ENCODE results near the gene AP5M1. TPM values are rescaled to one million over a fixed set of nuclear protein-coding genes. Genes with fewer than 3 reads are reported as not detected.
A peak's percentile ranks its signal among the peaks of the same experiment; 100 is the strongest.
"Not testable (repeated sequence)": the region's sequence is repeated elsewhere in the genome, so short reads cannot be mapped to it uniquely, and the experiment has no call there.

AP5M1 gene
- total RNA-seq, 2 experiments from 2014 or later = 36.9 to 44.5 TPM

GRCh38 chr14:57317248-57317833 lies 48.6 kb downstream of the AP5M1 start:
- no peak overlapping the region for H3K27ac Mint-ChIP-seq
- H3K4me1 Mint-ChIP-seq = peaks cover 5% of the 10 kb centered on the region
- peaks cover 4% of the 10 kb centered on the region for H3K36me3 Mint-ChIP-seq
- peaks cover 4% of the 10 kb centered on the region for H3K27me3 Mint-ChIP-seq
- H3K9me3 Mint-ChIP-seq = peaks cover 7% of the 10 kb centered on the region
- DNase-seq = peak; percentile 55
- no peak overlapping the region for H3K4me3 Mint-ChIP-seq

- Mint-ChIP-seq H3K27me3 (peaks cover 9% of the 10 kb centered on the region), H3K9me3 (no peaks in the 10 kb centered on the region), H3K36me3 (no peaks in the 10 kb centered on the region), H3K4me1 (no peaks in the 10 kb centered on the region), H3K4me3 (no peak overlapping the region), H3K27ac (no peak overlapping the region)
- no peak for DNase-seq
These were observed 50.9 kb downstream of the AP5M1 start for GRCh38 chr14:57319636-57320192.

- Mint-ChIP-seq H3K27me3 (peaks cover 15% of the 10 kb centered on the region), H3K4me1 (no peaks in the 10 kb centered on the region), H3K4me3 (no peak overlapping the region), H3K36me3 (no peaks in the 10 kb centered on the region), H3K27ac (no peak overlapping the region), H3K9me3 (no peaks in the 10 kb centered on the region)
- DNase-seq = no peak
These were observed 55.0 kb downstream of the AP5M1 start for GRCh38 chr14:57323721-57324120.

- DNase-seq = no peak
- H3K4me3 Mint-ChIP-seq = no peak overlapping the region
- no peak overlapping the region for H3K27ac Mint-ChIP-seq
- H3K4me1 Mint-ChIP-seq = no peaks in the 10 kb centered on the region
- peaks cover 15% of the 10 kb centered on the region for H3K27me3 Mint-ChIP-seq
- H3K36me3 Mint-ChIP-seq = no peaks in the 10 kb centered on the region
- no peaks in the 10 kb centered on the region for H3K9me3 Mint-ChIP-seq
These were observed 57.5 kb downstream of the AP5M1 start for GRCh38 chr14:57326253-57326652.

GRCh38 chr14:57329833-57330232 lies 61.1 kb downstream of the AP5M1 start:
- no peaks in the 10 kb centered on the region for H3K4me1 Mint-ChIP-seq
- no peak for DNase-seq
- no peak overlapping the region for H3K4me3 Mint-ChIP-seq
- H3K27ac Mint-ChIP-seq = no peak overlapping the region
- peaks cover 3% of the 10 kb centered on the region for H3K36me3 Mint-ChIP-seq
- H3K27me3 Mint-ChIP-seq = peaks cover 6% of the 10 kb centered on the region
- peaks cover 9% of the 10 kb centered on the region for H3K9me3 Mint-ChIP-seq

GRCh38 chr14:57332475-57332874 lies 63.7 kb downstream of the AP5M1 start:
- not testable (repeated sequence) for H3K27ac Mint-ChIP-seq, DNase-seq, H3K27me3 Mint-ChIP-seq, H3K4me3 Mint-ChIP-seq, H3K36me3 Mint-ChIP-seq, H3K4me1 Mint-ChIP-seq
- peaks cover 27% of the 10 kb centered on the region for H3K9me3 Mint-ChIP-seq

- not testable (repeated sequence) for H3K4me3 Mint-ChIP-seq, H3K27me3 Mint-ChIP-seq, H3K27ac Mint-ChIP-seq, DNase-seq, H3K36me3 Mint-ChIP-seq, H3K4me1 Mint-ChIP-seq
- peaks cover 27% of the 10 kb centered on the region for H3K9me3 Mint-ChIP-seq
These were observed 65.0 kb downstream of the AP5M1 start for GRCh38 chr14:57333726-57334125.

- not testable (repeated sequence) for DNase-seq, H3K4me3 Mint-ChIP-seq, H3K4me1 Mint-ChIP-seq, H3K27ac Mint-ChIP-seq, H3K9me3 Mint-ChIP-seq, H3K36me3 Mint-ChIP-seq
- peaks cover 26% of the 10 kb centered on the region for H3K27me3 Mint-ChIP-seq
These were observed 75.0 kb downstream of the AP5M1 start for GRCh38 chr14:57343545-57344297.

- Mint-ChIP-seq H3K4me3 (no peak overlapping the region), H3K27ac (no peak overlapping the region), H3K36me3 (no peaks in the 10 kb centered on the region), H3K27me3 (peaks cover 26% of the 10 kb centered on the region), H3K4me1 (no peaks in the 10 kb centered on the region), H3K9me3 (peaks cover 3% of the 10 kb centered on the region)
- no peak for DNase-seq
These were observed 76.3 kb downstream of the AP5M1 start for GRCh38 chr14:57345106-57345505.

GRCh38 chr14:57346741-57347140 lies 78.0 kb downstream of the AP5M1 start:
- Mint-ChIP-seq H3K9me3 (peaks cover 3% of the 10 kb centered on the region), H3K4me3 (no peak overlapping the region), H3K4me1 (no peaks in the 10 kb centered on the region), H3K36me3 (no peaks in the 10 kb centered on the region), H3K27ac (no peak overlapping the region), H3K27me3 (peaks cover 26% of the 10 kb centered on the region)
- DNase-seq = no peak

Other genes starting within 250 kb of the AP5M1 start
- gene EXOC5, start 66 bp upstream of the AP5M1 start, total RNA-seq = 10 to 100 TPM; 78.0 to 81.8 TPM
- gene NAA30, start 121.6 kb downstream of the AP5M1 start, total RNA-seq = 10 to 100 TPM; 18.8 to 20.0 TPM
- not detected for gene CCDC198, start 224.9 kb downstream of the AP5M1 start, total RNA-seq